Fibroblast of mammary gland (primary cell): ENCODE data around the gene HGF.

ENCODE experiments used
- DNase-seq: peaks from one replicate; pipeline ENCODE4 v3.0.0-alpha.2; 2010; ENCODE audit warnings: low read depth
- H3K4me3 ChIP-seq: 2 replicates; pipeline ENCODE4 v1.5.1; 2011; ENCODE audit warnings: low read depth, mild to moderate bottlenecking, low read length, moderate library complexity; ENCODE audit not compliant: control insufficient read depth
- CTCF ChIP-seq: conservative IDR thresholded peaks from 2 replicates; pipeline ENCODE4 v1.5.1; 2011; ENCODE audit warnings: low read depth, low read length, inconsistent platforms; ENCODE audit not compliant: control insufficient read depth, insufficient read depth

HGF gene

DNA sequence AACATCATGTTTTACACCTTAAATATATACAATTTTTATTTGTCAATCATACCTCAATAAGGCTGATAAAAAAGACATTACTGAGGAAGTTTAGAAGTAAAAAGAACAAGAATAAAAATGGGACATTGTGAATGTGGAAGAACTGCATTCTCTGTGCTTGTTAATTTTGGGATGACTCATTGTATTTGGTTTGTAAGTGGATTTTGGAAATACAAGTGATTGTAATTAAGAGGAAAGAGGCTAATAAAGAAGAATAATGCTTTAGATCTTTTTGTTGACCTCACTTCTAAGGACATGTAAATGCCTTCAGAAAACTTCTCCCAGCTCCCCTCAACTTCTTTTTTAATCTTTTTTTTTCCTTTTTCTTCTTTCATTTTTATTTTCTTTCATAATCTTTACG lies 76.0 kb downstream of the HGF start:
- H3K4me3 ChIP-seq: peak overlapping the region; percentile 8
- TF ChIP-seq CTCF: no peak
- no peak for DNase-seq

GRCh38 chr7:81693080-81693479 lies 76.8 kb downstream of the HGF start:
- TF ChIP-seq CTCF: no peak
- DNase-seq: no peak
- H3K4me3 ChIP-seq: peak overlapping the region; percentile 62

- peak overlapping the region; percentile 62 for H3K4me3 ChIP-seq
- TF ChIP-seq CTCF: no peak
- peak; percentile 97 for DNase-seq
These were observed 77.5 kb downstream of the HGF start for GRCh38 chr7:81692146-81692905.

- DNase-seq: peak; percentile 82
- TF ChIP-seq CTCF: no peak
- H3K4me3 ChIP-seq: peak overlapping the region; percentile 62
These were observed 78.5 kb downstream of the HGF start for GRCh38 chr7:81691199-81691821.

DNA sequence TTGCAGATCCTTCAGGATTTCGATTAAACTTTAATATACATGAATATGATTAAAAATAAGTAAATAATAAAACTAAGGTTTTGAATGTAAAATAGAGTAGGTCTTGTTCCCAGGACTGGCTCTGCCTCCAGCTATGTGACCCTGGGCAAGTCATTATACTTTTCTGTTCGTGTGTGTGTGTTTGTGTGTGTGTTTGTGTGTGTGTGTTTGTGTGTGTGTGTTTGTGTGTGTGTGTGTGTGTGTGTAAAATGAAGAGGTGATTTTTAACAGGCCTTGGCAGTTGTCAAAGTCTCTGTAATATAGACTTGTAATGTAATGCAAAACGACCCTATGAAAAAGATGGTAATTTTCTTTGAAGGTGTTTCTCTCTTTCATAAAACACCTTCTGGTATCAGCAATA lies 79.2 kb downstream of the HGF start:
- DNase-seq: no peak
- H3K4me3 ChIP-seq: peak overlapping the region; percentile 62
- no peak for TF ChIP-seq CTCF

DNA sequence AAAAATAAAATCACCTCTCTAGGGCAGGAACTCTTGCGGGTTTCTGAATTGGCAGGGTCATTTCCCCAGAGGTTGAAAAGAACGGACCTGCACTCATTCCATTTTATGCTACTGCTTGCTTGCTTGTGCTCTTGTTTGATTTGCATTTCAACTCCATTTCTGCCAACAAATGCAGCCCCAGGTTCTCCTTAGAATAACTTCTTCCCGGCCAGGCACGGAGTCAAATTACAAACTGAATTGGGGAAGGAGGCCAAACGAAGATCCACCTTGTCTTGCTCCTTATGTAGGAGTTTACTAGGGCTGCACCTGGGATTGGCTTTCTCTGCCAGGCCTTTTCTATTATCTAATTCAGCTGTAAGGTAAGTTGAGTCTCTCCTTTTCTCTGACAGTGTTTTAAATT lies 79.6 kb downstream of the HGF start:
- no peak for TF ChIP-seq CTCF
- H3K4me3 ChIP-seq: peak overlapping the region; percentile 62
- peak; percentile 78 for DNase-seq
